GM12873 (cell line): ENCODE data around the gene DAD1.

Experiments
- CTCF ChIP-seq: IDR thresholded peaks from 2 replicates; pipeline ENCODE4 v1.5.1; 2012; ENCODE audit warnings: low read depth, mild to moderate bottlenecking, moderate library complexity, low read length, control low read depth; ENCODE audit not compliant: insufficient read depth; ENCODE audit errors: missing control alignments

DAD1 gene

GRCh38 chr14:22565391-22565945, 23.6 kb downstream of the DAD1 start:
- no peak for TF ChIP-seq CTCF

- no peak for TF ChIP-seq CTCF
Observed at GRCh38 chr14:22564463-22564862, 24.6 kb downstream of the DAD1 start.

GRCh38 chr14:22563987-22564386, 25.0 kb downstream of the DAD1 start:
- no peak for TF ChIP-seq CTCF

- TF ChIP-seq CTCF = no peak
Observed at GRCh38 chr14:22561661-22562579, 27.1 kb downstream of the DAD1 start.

GRCh38 chr14:22561366-22561660, 27.7 kb downstream of the DAD1 start:
- TF ChIP-seq CTCF = no peak

- TF ChIP-seq CTCF = no peak
Observed at GRCh38 chr14:22560662-22561365, 28.2 kb downstream of the DAD1 start.

- no peak for TF ChIP-seq CTCF
Observed at GRCh38 chr14:22559041-22559440, 30.0 kb downstream of the DAD1 start.
